DMS53 (cell line): ENCODE data around the gene SNRPA.

Experiments
- DNase-seq: peaks from one replicate; lab custom pipeline; 2025; lab: John Stamatoyannopoulos, UW

The SNRPA gene

GRCh38 chr19:40750874-40751537, at the start of gene SNRPA:
Gene SNRPA (plus strand): TSS chr19:40751203. CDS start chr19:40751409, 206 bp downstream.
- DNase-seq: peak; percentile 100

DNA sequence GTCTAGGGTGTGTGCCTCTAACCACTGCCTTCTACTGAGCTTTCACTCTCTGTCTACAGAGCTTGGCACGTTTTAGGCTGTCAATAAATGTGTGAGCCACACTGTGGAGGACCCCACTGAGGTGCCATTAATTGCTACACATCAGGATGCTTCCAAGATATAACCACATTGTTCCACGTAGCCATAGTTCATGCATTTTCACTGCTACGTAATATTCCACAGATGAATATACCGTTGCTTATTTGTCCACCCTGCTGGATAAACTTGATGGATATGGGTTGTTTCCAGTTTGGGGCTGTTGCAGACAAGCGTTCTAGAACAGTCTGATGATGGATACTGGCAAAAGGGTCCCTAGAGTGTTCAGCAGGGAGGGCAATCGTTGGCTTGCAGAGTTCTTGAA, 49.2 kb upstream of the SNRPA start:
- DNase-seq: no peak

- no peak for DNase-seq
Observed at GRCh38 chr19:40702337-40703012, 48.5 kb upstream of the SNRPA start.

DNA sequence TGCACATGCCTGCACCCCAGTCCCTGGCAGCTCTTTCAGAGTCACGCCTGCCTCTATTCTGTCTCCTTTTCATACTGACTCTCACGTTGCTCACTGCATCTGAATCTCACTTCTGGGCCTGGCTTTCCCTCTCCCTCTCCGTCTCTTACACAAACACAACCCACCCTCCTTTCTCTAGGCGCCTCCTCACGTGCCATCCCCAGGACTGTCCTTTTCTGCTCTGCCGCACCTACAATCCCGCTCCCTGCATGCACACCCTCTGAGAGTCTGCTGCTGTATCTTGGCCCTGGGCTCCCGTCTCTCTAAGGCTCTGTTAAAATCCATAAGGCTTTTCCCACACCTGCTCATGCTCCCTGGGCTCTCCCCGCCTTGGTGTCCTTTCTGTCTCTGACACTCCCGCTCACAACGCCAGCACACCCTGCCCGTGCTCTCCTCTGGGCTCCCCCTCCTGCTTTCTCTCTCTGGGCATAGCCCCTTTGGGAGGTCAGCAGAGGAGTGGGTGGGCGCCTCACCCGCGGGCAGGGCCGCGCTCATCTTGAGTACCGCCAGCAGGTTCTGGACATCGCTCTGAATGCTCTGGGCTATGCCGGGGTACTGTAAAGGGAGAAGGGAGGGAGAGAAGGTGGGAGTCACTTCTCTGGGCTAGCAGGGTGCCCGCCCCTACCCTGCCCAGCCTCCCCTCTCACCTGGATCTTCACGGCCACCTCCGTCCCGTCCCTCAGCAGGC, 47.8 kb upstream of the SNRPA start:
- no peak for DNase-seq

DNA sequence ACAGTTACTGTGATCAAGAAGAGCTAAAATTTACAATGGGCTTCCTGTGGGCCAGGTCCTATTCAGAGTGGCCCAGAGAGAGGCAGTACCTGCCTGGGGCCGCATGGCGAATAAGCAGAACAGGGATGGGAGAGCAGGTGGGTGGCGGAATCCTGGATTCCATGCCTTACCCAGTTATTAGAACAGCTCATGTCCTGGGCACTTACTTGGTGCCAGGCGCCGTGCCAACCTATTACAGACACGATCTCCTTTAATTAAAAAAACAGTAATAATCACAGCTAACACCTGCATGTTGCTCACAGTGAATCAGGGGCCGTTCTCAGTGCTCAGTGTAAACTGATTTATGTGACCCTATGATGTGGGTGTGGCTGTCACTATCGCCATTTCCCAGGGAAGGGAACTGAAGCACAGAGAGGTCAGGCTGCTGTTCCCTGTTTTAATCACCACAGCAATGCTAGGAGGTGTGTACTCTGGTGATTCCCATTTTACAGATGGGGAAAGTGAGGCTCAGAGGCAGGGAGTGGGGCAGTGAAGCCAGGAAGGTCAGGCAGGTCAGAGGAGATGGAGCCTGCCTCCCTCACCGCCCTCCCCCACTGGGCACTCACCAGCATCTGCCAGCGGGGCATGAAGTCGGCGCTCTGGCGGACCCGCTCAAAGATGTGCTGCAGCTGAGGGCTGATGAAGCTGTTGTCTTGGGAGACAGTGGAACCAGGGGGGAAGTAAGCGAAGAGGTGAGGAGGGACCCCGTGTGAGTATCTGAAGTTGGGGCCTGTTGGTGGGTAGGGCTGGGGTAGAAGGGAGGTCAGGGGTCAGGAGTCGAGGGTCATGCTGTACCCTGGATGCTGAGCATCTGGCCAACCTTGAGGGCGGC, 46.3 kb upstream of the SNRPA start:
- DNase-seq: no peak

- no peak for DNase-seq
Observed at GRCh38 chr19:40705362-40705651, 45.7 kb upstream of the SNRPA start.

- DNase-seq: no peak
Observed at GRCh38 chr19:40705950-40706619, 44.9 kb upstream of the SNRPA start.

DNA sequence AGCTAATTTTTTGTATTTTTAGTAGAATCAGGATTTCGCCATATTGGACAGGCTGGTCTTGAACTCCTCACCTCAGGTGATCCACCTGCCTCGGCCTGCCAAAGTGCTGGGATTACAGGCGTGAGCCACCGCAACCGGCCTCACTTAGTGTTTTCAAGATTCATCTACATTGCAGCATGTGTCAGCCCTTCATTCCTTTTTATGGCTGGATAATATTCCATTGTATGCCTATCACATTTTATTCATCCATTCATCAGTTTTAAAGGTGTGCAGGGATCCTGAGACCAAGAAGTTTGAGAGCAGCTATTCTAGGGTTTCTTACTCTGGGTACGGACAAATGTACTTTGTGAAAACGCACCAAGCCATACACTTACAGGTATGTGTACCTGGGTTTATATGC, 43.4 kb upstream of the SNRPA start:
- no peak for DNase-seq

DNA sequence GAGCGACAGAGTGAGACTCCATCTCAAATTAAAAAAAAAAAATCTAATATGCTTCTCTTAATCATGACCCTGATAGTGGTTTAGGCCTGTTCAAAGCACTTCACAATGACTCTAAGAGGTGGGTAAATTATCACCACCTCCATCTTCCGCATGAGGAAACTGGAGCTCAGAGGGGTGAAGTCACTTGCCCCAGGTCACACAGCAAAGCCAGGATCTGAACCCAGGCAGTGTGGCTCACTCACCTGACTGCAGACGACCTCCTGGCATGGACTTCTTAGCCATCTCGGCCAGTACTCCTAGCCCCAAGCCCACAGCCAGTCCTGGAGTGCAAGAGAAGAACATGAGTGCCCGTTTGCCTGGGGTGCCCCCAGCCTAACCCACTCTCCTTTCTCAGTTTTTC, 41.2 kb upstream of the SNRPA start:
- no peak for DNase-seq

DNA sequence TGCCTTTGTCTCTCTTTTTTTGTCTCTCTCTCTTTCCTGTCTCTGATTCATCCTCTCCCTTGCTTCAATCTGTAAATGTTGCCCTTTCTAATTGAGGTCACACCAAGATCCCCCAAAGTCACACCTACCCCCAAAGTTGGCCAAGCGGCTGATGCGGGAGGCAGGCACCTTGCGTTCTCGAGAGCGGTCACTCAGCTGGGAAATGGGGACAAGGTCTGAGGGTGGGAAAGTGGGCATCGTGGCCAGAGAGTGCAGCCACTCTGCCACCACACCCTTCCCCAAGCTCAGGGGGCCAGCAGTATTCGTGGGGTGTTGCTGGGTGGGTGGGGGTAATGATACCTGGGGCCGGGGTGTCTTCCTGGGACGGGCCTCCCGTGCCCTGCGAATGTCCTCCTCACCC, 37.1 kb upstream of the SNRPA start:
- DNase-seq: no peak

- DNase-seq: peak; percentile 98
Observed at GRCh38 chr19:40714441-40715299, 36.3 kb upstream of the SNRPA start.

GRCh38 chr19:40716031-40716481, 34.9 kb upstream of the SNRPA start:
- DNase-seq: peak; percentile 94

- DNase-seq: peak; percentile 100
Observed at GRCh38 chr19:40716482-40717324, 34.3 kb upstream of the SNRPA start, which contains the start of the genes COQ8B and ITPKC. Gene COQ8B (minus strand): TSS chr19:40716886. CDS start chr19:40714632, 2,254 bp downstream. Gene ITPKC (plus strand): TSS chr19:40717112. CDS start chr19:40717136, 24 bp downstream.

DNA sequence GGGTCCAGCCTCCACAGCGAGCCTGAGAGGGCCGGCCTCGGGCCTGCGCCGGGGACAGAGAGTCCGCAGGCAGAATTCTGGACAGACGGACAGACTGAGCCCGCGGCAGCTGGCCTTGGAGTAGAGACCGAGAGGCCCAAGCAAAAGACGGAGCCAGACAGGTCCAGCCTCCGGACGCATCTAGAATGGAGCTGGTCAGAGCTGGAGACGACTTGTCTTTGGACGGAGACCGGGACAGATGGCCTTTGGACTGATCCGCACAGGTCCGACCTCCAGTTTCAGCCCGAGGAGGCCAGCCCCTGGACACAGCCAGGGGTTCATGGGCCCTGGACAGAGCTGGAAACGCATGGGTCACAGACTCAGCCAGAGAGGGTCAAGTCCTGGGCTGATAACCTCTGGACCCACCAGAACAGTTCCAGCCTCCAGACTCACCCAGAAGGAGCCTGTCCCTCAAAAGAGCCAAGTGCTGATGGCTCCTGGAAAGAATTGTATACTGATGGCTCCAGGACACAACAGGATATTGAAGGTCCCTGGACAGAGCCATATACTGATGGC, 33.6 kb upstream of the SNRPA start:
- DNase-seq: no peak

- DNase-seq: peak; percentile 78
Observed at GRCh38 chr19:40717880-40718773, 32.9 kb upstream of the SNRPA start.

DNA sequence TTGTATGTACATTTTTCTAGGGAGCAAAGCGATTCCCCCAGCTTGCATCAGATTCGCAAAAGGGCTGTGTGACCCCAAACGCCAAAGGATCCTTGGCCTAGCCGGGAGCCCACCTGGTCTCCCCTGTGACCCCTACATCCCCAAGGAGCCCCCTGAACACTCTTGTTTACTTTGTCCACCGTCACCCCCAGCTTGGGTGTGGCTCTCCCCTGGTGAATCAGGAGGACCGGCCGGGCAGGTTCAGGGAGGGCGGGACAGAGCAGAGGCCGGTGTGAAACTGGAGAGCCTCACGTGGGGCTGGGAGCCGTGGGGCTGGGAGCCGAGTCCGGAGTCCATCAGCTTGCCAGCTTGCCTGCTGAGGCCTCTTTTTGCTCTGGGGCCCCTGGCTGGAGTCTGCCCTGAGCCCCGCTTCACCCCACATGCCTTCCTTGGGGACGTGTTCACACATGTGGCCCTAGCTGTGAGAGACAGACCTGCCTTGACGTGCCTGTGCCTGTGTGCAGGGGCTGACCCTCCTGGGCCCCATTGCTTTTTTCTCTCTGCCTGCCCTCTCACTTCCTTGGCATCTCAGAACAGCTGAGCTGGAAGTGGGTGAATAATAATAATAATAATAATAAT, 32.1 kb upstream of the SNRPA start:
- DNase-seq: peak; percentile 95

DNA sequence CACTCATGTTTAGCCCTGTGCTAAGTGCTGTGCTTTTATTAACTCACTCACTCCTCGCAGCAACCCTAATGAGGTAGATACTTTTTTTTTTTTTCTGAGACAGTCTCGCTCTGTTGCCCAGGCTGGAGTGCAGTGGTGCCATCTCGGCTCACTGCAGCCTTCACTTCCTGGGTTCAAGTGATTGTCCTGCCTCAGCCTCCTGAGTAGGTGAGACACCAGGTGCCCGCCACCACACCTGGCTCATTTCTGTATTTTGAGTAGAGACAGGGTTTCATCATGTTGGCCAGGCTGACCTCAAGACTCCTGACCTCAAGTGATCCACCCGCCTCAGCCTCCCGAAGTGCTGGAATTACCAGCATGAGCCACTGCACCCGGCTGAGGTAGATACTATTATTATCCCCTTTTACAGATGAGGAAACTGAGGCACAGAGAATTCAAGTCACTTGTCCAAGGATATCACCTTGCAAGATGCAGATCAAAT, 31.5 kb upstream of the SNRPA start:
- peak; percentile 63 for DNase-seq

- DNase-seq: no peak
Observed at GRCh38 chr19:40721140-40721486, 29.9 kb upstream of the SNRPA start.
